Mucosa of rectum (tissue), 2 donors: ENCODE data around the gene IRF2BP2.

ENCODE experiments used
- H3K27ac ChIP-seq, 2 donors: one replicate each; pipeline ENCODE4 v1.7.0; 2013; ENCODE audit warnings: inconsistent platforms in 2 of 2, low read depth in 2 of 2, low read length in 2 of 2
- H3K27me3 ChIP-seq, 2 donors: one replicate each; pipeline ENCODE4 v1.7.0; 2013; ENCODE audit warnings: low read length in 2 of 2; ENCODE audit not compliant: control insufficient read depth in 2 of 2, insufficient read depth in 2 of 2
- H3K36me3 ChIP-seq, 2 donors: one replicate each; pipeline ENCODE4 v1.7.0; 2013; ENCODE audit warnings: low read length in 2 of 2; ENCODE audit not compliant: control insufficient read depth in 2 of 2, insufficient read depth in 2 of 2
- H3K4me1 ChIP-seq, 2 donors: one replicate each; pipeline ENCODE4 v1.7.0; 2013; ENCODE audit warnings: low read length in 2 of 2, mild to moderate bottlenecking in 1 of 2; ENCODE audit not compliant: control insufficient read depth in 2 of 2, insufficient read depth in 2 of 2
- H3K4me3 ChIP-seq, 2 donors: one replicate each; pipeline ENCODE4 v1.7.0; 2013; ENCODE audit warnings: low read length in 2 of 2
- H3K9ac ChIP-seq, 2 donors: one replicate each; pipeline ENCODE4 v1.7.0; 2013; ENCODE audit warnings: low read length in 2 of 2, low read depth in 1 of 2, mild to moderate bottlenecking in 1 of 2
- H3K9me3 ChIP-seq, 2 donors: one replicate each; pipeline ENCODE4 v1.7.0; 2013; ENCODE audit warnings: low read length in 2 of 2; ENCODE audit not compliant: control insufficient read depth in 2 of 2
- donor health status: healthy.
- donor health status: Normal muscosa, but diverticular disease.

Gene IRF2BP2

GRCh38 chr1:234607109-234608024, 2.6 kb downstream of the IRF2BP2 start:
- peaks cover 38 to 45% of the 10 kb centered on the region in 2 donors for H3K4me1 ChIP-seq
- H3K9ac ChIP-seq = peak overlapping the region; percentile 97 to 100
- H3K4me3 ChIP-seq = peak overlapping the region; percentile 81 to 91
- H3K27me3 ChIP-seq = no peaks in the 10 kb centered on the region
- no peaks in the 10 kb centered on the region for H3K9me3 ChIP-seq
- H3K27ac ChIP-seq = peak overlapping the region; percentile 98 to 99
- peaks cover 27 to 44% of the 10 kb centered on the region in 2 donors for H3K36me3 ChIP-seq

- H3K4me3 ChIP-seq = peak overlapping the region; percentile 81 to 91
- H3K27me3 ChIP-seq = no peaks in the 10 kb centered on the region
- H3K9ac ChIP-seq = peak overlapping the region; percentile 97 to 100
- H3K4me1 ChIP-seq = peaks cover 38 to 45% of the 10 kb centered on the region in 2 donors
- no peaks in the 10 kb centered on the region for H3K9me3 ChIP-seq
- peaks cover 27 to 47% of the 10 kb centered on the region in 2 donors for H3K36me3 ChIP-seq
- peak overlapping the region; percentile 98 to 99 for H3K27ac ChIP-seq
These were observed 3.2 kb downstream of the IRF2BP2 start for GRCh38 chr1:234606784-234607108.

GRCh38 chr1:234605983-234606783, 3.8 kb downstream of the IRF2BP2 start:
- Histone ChIP-seq H3K27me3 (no peaks in the 10 kb centered on the region), H3K4me3 (peak overlapping the region; percentile 81 to 91), H3K9ac (peak overlapping the region; percentile 97 to 100), H3K27ac (peak overlapping the region; percentile 98 to 99), H3K4me1 (peaks cover 39 to 45% of the 10 kb centered on the region in 2 donors), H3K36me3 (peaks cover 27 to 47% of the 10 kb centered on the region in 2 donors), H3K9me3 (no peaks in the 10 kb centered on the region)

- Histone ChIP-seq H3K27me3 (no peaks in the 10 kb centered on the region), H3K36me3 (peaks cover 27 to 47% of the 10 kb centered on the region in 2 donors), H3K4me3 (peak overlapping the region; percentile 81 to 91), H3K4me1 (peaks cover 45 to 50% of the 10 kb centered on the region in 2 donors), H3K9me3 (no peaks in the 10 kb centered on the region), H3K27ac (peak overlapping the region; percentile 98 to 99), H3K9ac (peak overlapping the region; percentile 97 to 100)
These were observed 4.5 kb downstream of the IRF2BP2 start for GRCh38 chr1:234605399-234605982.

GRCh38 chr1:234604495-234605398, 5.2 kb downstream of the IRF2BP2 start:
- Histone ChIP-seq H3K9ac (peak overlapping the region; percentile 97 to 100), H3K4me1 (peaks cover 45 to 50% of the 10 kb centered on the region in 2 donors), H3K36me3 (peaks cover 27 to 47% of the 10 kb centered on the region in 2 donors), H3K4me3 (peak overlapping the region; percentile 81 to 91), H3K9me3 (no peaks in the 10 kb centered on the region), H3K27me3 (no peaks in the 10 kb centered on the region), H3K27ac (peak overlapping the region; percentile 98 to 99)

GRCh38 chr1:234603221-234604204, 6.5 kb downstream of the IRF2BP2 start:
- Histone ChIP-seq H3K27me3 (no peaks in the 10 kb centered on the region), H3K9ac (peak overlapping the region; percentile 97 to 100), H3K36me3 (peaks cover 27 to 47% of the 10 kb centered on the region in 2 donors), H3K27ac (peak overlapping the region; percentile 98 to 99), H3K4me1 (peaks cover 52 to 62% of the 10 kb centered on the region in 2 donors), H3K4me3 (peak overlapping the region; percentile 81 to 91), H3K9me3 (no peaks in the 10 kb centered on the region)

- H3K9me3 ChIP-seq = no peaks in the 10 kb centered on the region
- peaks cover 55 to 65% of the 10 kb centered on the region in 2 donors for H3K4me1 ChIP-seq
- H3K4me3 ChIP-seq = peak overlapping the region; percentile 14 to 81
- H3K9ac ChIP-seq = peak overlapping the region; percentile 57 to 100
- peak overlapping the region; percentile 98 to 99 for H3K27ac ChIP-seq
- no peaks in the 10 kb centered on the region for H3K27me3 ChIP-seq
- peaks cover 22 to 37% of the 10 kb centered on the region in 2 donors for H3K36me3 ChIP-seq
These were observed 7.4 kb downstream of the IRF2BP2 start for GRCh38 chr1:234602334-234603220.
